ENCODE measurements around the gene TMPRSS11B. TPM values are rescaled to one million over a fixed set of nuclear protein-coding genes. Genes with fewer than 3 reads are reported as not detected.
"Not testable (repeated sequence)": the region's sequence is repeated elsewhere in the genome, so short reads cannot be mapped to it uniquely, and the experiment has no call there.

The TMPRSS11B gene
- total RNA-seq, 2 donors from 2014 or later, result not detected

DNA sequence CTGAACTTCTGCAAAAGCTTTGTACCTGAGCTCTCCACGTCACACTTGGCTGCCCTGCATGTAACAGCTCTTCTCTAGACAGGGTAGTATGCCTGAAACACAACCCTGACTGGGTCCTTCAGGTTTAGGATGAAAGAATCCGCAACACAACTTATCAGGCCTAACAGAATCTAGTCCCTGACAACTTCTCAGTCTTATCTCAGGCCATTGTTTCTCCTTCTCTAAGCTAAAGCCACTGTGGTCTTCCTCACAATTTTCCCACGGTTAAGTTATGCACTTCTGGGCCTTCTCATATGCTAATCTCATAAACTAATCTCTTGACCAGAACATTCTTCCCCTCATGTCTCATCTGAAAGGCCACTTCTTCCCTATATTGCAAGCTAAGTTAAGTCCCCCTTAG lies 10.8 kb upstream of the TMPRSS11B start:
- Mint-ChIP-seq H3K36me3 (no peaks in the 10 kb centered on the region), H3K27ac (no peak overlapping the region), H3K9me3 (peaks cover 0 to 7% of the 10 kb centered on the region in 2 donors)
- DNase-seq (ENCODE audit: low spot score in 2 of 2) (no peak), ATAC-seq (no peak)

DNA sequence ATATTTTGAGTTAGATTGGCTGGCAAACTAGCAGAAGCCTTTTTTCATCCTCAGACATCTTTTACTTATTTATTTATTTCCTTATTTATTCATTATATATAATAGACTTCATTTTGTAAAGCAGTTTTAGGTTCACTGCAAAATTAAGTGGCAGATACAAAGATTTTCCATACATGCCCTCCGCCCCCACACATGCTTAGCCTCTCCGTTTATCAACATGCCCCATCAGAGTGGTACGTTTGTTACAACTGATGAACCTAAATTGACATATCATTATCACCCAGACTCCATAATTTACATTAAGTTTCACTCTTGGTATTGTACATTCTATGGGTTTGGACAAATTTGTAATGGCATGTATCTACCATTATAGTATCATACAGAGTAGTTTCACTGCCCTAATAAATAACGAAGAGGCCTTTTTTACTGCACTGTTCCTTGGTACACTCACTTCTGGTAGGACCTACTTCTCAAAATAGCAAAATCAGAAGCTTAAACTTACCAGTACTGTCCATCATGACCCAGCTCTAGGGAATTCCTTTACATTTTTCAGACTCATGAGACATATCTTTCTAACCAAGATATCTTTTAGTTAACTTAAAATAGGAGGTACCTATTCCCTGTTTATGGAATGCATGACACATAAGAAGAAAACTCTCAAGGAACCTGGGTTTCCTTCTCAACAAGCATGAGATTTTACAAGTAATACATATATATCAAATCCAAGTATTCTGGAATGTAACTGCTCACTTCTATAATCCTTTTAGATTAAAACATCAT lies 4.8 kb upstream of the TMPRSS11B start:
- Mint-ChIP-seq H3K27ac (peak overlapping the region; percentile 5 to 69), H3K36me3 (peaks cover 0 to 6% of the 10 kb centered on the region in 2 donors), H3K9me3 (peaks cover 3 to 4% of the 10 kb centered on the region in 2 donors)
- ATAC-seq (no peak), DNase-seq (ENCODE audit: low spot score in 2 of 2) (no peak)

DNA sequence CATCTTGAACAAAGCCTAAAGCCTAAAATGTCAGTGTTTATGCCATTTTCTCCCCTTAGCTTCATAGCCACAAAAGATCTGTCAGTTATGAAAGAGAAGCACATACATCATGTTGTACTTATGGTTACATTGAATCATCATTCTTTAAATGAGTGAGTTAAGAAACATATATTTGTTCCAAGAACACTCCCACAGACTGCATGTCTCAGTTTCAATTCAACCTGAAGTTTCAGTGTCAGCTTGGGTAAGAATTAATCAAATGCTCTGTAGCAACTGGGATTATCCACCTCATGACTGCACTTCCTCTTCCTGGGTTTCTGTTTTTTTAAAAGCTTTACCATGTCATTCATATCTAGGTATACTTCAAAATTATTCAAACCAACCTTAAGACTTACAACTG lies 3.9 kb upstream of the TMPRSS11B start:
- peaks cover 0 to 6% of the 10 kb centered on the region in 2 donors for H3K36me3 Mint-ChIP-seq
- DNase-seq (ENCODE audit: low spot score in 2 of 2) (peak in 1 of 2 donors; percentile 16), ATAC-seq (peak; percentile 96 to 99)
- peak overlapping the region; percentile 81 to 96 for H3K27ac Mint-ChIP-seq
- peaks cover 3 to 4% of the 10 kb centered on the region in 2 donors for H3K9me3 Mint-ChIP-seq

DNA sequence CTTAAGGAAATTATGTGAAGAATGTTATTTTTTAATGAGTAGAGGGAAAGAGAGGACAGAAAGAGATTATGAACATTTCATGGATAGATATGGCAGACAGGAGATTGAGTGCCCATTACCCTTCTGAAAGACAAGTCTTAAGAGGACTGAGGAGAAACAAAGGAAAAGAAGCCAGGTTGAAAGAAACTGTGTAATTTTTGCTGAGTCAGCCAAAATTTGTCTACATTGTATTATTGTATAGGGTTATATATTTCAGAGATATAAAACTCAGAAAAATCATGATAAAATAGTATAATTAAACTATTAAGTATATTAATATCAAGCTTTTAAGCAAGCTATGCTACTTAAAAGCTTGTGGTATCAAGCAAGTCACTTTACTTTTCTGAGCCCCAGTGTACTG lies 4.9 kb downstream of the TMPRSS11B start:
- H3K27ac Mint-ChIP-seq, result no peak overlapping the region
- ATAC-seq, result no peak
- no peaks in the 10 kb centered on the region for H3K9me3 Mint-ChIP-seq
- H3K36me3 Mint-ChIP-seq, result no peaks in the 10 kb centered on the region
- DNase-seq (ENCODE audit: low spot score in 2 of 2), result no peak

DNA sequence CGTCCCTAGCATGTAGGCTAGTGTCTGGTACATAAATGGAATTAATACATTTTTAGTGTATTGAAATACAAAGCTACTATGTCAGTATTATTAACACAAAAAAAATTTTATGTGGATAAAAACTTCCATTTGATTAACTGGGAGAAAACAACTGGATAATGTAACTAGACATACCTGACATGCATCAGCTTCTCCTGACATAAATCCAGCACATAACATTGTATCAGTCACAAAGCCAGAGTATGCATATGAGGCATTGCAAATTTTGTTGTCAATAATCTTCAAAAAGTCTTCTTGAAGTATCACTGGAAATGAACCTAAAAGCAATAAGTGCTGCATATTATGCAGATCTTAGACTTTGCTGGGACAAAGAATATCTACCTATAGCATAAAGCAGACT lies 16.9 kb downstream of the TMPRSS11B start:
- DNase-seq (ENCODE audit: low spot score in 2 of 2) (no peak), ATAC-seq (no peak)
- Mint-ChIP-seq H3K36me3 (no peaks in the 10 kb centered on the region), H3K27ac (no peak overlapping the region), H3K9me3 (no peaks in the 10 kb centered on the region)

DNA sequence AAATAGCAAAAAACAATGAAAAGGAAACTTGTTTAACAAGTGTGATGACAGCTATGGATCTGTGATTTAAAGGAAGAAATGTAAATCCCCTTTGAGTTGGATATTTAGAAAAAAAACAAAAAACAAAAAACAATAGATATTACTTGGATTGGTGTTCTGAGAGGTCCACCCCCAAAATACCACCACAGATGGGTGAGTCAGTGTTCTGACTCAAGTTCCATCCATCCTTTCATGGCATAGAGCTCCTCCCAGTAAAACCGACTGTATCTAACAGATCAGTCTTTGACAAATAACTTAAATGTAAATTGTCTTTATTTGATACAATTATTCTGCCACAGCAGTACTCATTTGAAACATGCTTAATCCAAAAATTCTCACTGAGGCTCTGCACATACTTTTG lies 27.4 kb downstream of the TMPRSS11B start:
- Mint-ChIP-seq H3K27ac (no peak overlapping the region), H3K36me3 (no peaks in the 10 kb centered on the region), H3K9me3 (peaks cover 0 to 3% of the 10 kb centered on the region in 2 donors)
- DNase-seq (ENCODE audit: low spot score in 2 of 2) (no peak), ATAC-seq (peak in 1 of 2 donors; percentile 38)

DNA sequence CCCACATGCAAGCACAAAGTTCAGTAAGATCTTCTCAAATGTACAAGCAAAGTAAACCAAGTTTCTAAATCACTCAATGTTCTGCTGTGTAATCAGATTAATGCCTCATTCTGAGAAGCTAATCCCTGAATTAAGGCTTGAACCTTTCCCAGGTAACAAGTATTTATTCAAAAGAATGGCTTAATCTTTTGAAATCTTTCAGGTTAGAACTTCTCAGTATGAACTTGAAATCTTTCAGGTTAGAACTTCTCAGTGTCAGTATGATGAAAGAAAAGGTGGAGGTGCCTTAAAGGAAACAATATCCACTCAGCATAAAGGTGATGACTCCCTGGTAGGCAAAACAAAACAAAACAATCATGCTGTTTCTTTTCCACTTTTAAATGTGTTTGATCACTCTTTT lies 29.0 kb downstream of the TMPRSS11B start:
- no peaks in the 10 kb centered on the region for H3K36me3 Mint-ChIP-seq

DNA sequence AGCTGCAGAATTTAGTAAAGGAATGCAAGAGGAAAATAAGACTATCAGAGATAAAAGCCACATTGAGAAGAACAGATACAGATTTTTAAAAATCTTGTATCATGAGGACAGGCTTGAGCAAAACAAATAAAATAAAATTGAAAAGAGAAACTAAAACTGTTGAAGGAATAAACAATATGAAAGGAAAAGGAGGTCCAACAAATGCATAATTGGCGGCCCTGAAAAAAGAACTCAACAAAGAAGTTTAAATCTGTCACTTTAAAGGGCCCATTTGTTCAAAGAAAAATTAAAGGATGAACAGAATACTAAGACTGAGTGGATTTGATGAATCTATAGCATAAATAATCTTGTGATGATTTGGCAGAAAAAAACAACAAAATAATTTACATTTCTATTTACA lies 36.5 kb downstream of the TMPRSS11B start:
- DNase-seq (ENCODE audit: low spot score in 2 of 2) (no peak), ATAC-seq (no peak)
- Mint-ChIP-seq H3K36me3 (peaks cover 6 to 9% of the 10 kb centered on the region in 2 donors), H3K27ac (no peak overlapping the region), H3K9me3 (peaks cover 8 to 18% of the 10 kb centered on the region in 2 donors)

More for the DNA sequence above, 29.0 kb downstream of the TMPRSS11B start:
- ATAC-seq, result peak in 1 of 2 donors; percentile 58
- H3K27ac Mint-ChIP-seq, result no peak overlapping the region
- H3K9me3 Mint-ChIP-seq, result peaks cover 0 to 5% of the 10 kb centered on the region in 2 donors
- no peak for DNase-seq (ENCODE audit: low spot score in 2 of 2)

DNA sequence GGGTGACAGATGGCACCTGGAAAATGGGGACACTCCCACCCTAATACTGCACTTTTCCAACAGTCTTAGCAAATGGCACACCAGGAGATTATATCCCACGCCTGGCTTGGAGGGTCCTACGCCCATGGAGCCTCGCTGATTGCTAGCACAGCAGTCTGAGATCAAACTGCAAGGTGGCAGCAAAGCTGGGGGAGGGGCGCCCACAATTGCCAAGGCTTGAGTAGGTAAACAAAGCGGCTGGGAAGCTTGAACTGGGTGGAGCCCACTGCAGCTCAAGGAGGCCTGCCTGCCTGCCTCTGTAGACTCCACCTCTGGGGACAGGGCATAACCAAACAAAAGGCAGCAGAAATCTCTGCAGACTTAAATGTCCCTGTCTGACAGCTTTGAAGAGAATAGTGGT lies 51.2 kb downstream of the TMPRSS11B start:
- not testable (repeated sequence) for H3K36me3 Mint-ChIP-seq; ATAC-seq; H3K27ac Mint-ChIP-seq; DNase-seq (ENCODE audit: low spot score in 2 of 2)
- peaks cover 0 to 10% of the 10 kb centered on the region in 2 donors for H3K9me3 Mint-ChIP-seq

DNA sequence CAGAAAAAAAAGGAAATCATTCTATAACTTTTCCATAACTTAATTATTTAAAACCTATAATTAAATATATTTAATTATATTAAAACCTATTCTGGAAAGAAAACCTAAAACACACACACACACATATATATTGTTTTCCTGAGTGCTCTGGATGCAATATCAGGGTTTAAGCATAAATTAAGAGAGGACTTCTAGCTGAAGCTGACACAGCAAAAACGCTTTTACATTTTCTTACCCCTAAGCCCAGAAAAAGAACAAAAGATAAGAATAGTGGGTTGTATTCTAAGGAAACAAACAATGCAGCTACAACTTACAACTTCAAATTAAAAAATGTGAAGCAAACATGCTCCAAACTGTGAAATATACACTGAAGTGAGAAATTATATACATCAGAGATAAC lies 52.3 kb downstream of the TMPRSS11B start:
- H3K36me3 Mint-ChIP-seq, result peaks cover 0 to 6% of the 10 kb centered on the region in 2 donors
- no peak for ATAC-seq
- no peak for DNase-seq (ENCODE audit: low spot score in 2 of 2)
- peaks cover 0 to 10% of the 10 kb centered on the region in 2 donors for H3K9me3 Mint-ChIP-seq
- no peak overlapping the region for H3K27ac Mint-ChIP-seq

DNA sequence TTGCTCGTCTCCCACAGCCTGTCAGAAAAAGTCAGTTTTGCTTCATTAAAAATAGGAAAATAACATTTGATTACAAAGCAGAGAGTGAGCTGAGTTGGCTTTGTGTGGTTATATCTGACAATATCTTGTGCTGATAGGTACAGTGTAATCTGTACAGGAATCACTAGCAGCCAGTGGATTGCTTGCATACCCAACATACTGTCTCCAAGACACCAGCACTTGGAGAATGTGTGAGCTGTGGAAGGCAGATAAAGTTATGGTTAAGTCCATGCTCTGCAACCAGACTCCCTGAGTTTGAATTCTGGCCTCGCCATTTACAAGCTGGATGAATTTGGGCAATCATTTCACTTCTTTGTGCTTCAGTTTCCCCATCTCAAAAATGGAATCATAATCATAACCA lies 58.3 kb downstream of the TMPRSS11B start:
- H3K27ac Mint-ChIP-seq, result no peak overlapping the region
- H3K9me3 Mint-ChIP-seq, result no peaks in the 10 kb centered on the region
- no peak for DNase-seq (ENCODE audit: low spot score in 2 of 2)
- no peak for ATAC-seq
- no peaks in the 10 kb centered on the region for H3K36me3 Mint-ChIP-seq

DNA sequence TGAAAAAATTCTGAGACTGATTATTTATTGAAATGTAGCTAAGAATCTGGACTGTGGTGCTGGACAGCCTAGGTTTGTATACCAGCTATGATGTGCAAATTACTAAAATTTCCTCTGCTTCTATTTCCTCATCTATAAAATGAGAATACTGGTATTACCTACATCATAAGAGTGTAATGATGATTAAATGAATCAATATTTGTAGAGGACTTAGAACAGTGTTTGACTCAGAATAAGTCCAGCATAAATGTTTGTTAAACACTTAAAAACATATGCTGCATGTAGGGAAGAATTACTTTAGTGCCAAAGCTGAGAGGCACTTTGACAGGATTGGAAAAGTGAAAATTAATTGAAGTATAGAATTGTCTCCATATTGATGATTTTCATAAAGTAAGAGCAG lies 60.6 kb downstream of the TMPRSS11B start:
- Mint-ChIP-seq H3K27ac (no peak overlapping the region), H3K9me3 (no peaks in the 10 kb centered on the region), H3K36me3 (no peaks in the 10 kb centered on the region)
- DNase-seq (ENCODE audit: low spot score in 2 of 2), result no peak
- no peak for ATAC-seq

DNA sequence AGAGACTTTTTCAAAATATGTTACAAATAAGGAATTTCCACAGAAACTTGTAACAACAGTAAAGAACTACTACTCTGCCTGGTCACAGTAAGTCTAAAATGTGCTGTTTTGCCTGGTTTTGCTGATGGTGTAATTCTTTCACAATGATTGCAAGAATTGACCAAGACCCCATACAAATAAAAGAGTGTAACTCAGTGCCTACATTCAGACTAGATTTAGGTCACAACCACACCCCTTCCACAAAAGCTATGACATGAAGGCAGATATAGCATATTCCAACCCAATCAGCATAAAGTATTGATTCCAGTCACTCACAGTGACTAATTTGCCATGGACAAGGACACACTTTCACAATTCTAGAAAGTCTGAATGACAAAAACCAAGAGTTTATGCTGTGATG lies 62.1 kb downstream of the TMPRSS11B start:
- Mint-ChIP-seq H3K9me3 (no peaks in the 10 kb centered on the region), H3K27ac (no peak overlapping the region), H3K36me3 (no peaks in the 10 kb centered on the region)
- DNase-seq (ENCODE audit: low spot score in 2 of 2) (no peak), ATAC-seq (no peak)

DNA sequence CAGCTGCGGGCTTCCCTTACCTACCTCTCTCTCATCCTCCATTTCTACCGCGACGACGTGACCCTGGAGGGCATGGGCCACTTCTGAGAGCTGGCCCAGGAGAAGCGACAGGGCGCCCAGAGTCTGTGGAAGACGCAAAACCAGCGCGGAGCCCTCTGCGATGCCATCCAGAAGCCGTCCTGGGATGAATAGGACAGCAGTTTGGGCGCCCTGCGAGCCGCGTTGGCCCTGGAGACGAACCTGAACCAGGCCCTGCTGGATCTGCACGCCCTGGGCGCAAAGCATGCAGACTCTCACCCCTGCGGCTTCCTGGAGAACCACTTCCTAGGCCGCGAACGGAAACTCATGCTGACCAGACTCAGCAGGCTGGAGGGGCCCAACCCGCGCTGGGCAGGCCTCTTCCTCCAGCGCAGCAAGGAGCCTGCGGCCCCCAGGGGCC lies 63.1 kb downstream of the TMPRSS11B start:
- ATAC-seq (no peak), DNase-seq (ENCODE audit: low spot score in 2 of 2) (no peak)
- Mint-ChIP-seq H3K36me3 (no peaks in the 10 kb centered on the region), H3K9me3 (no peaks in the 10 kb centered on the region), H3K27ac (no peak overlapping the region)

DNA sequence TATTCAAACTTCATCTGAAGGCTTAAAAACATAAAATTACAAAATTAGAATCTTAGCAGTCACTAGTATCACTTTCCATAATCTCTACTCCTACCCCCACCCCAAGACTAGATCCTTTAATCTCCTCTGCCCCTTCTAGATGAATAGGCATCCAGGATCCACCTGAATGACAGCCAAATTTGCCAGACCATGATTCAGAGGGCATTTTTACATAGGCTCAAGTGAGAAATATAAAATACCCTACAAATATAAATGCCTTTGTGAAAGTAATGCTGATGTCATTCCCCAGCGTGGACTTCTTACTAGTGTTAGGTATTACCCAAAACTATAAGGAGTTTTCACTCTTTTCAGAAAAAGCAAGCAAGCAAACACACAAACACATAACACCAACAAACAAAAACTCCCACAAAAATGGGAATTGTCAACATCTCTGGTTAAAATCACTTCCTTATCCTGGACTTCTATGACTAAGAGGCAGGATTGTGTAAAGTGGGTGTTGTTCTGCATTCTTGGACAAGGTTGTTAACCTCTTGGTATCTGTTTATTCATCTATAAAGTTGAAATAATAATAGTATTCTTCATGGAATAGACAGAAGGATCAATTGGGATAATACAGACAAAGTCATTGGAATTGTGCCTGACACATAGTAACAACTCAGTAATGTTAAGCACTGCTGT lies 64.5 kb downstream of the TMPRSS11B start:
- no peaks in the 10 kb centered on the region for H3K9me3 Mint-ChIP-seq
- H3K27ac Mint-ChIP-seq, result no peak overlapping the region
- no peaks in the 10 kb centered on the region for H3K36me3 Mint-ChIP-seq
- DNase-seq (ENCODE audit: low spot score in 2 of 2) (no peak), ATAC-seq (no peak)

DNA sequence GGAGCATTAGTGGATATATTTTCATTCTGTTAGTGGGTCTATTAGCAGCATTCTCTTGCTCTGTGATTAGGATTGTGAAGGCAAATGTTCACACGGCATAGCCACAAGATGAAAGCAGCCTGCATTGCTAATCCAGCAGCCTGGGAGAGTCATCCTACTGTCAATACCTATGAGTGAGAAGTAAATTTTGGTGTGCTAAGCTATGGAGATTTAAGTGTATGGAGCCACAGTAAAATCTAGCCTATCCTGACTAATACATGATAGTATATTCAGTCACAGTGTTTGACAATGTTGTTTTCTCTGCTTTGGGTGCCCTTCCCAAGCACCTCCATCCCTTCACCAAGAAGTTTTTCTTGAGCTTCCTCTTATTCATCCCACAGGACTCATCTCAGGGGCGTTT lies 68.6 kb downstream of the TMPRSS11B start:
- H3K9me3 Mint-ChIP-seq, result no peaks in the 10 kb centered on the region
- DNase-seq (ENCODE audit: low spot score in 2 of 2) (no peak), ATAC-seq (no peak)
- H3K36me3 Mint-ChIP-seq, result no peaks in the 10 kb centered on the region
- no peak overlapping the region for H3K27ac Mint-ChIP-seq
